DMS153 (cell line): ENCODE measurements around the gene C2orf92.
A peak's percentile ranks its signal among the peaks of the same experiment; 100 is the strongest.
"Not testable (repeated sequence)": the region's sequence is repeated elsewhere in the genome, so short reads cannot be mapped to it uniquely, and the experiment has no call there.

ENCODE experiments used
- DNase-seq: peaks from one replicate; lab custom pipeline; 2025; lab: John Stamatoyannopoulos, UW

C2orf92 gene

DNA sequence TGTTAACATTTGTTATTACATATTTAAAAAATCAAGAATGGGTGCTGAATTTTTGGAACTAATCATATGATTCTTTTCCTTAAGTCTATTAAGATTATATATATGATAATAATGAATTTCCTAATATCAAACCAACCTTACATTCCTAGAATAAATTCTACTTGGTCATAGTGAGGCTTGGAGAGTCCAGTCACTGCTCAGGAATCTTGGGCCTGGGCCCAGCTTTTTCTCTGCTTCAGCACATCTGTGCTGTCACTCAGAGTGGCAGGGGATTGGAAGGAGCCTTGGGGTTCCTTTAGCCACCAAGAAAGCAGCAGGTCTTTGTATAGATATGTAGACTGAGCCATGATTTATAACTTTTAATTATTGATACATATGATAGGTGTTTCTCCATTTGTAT lies 24.0 kb downstream of the C2orf92 start:
- no peak for DNase-seq

DNA sequence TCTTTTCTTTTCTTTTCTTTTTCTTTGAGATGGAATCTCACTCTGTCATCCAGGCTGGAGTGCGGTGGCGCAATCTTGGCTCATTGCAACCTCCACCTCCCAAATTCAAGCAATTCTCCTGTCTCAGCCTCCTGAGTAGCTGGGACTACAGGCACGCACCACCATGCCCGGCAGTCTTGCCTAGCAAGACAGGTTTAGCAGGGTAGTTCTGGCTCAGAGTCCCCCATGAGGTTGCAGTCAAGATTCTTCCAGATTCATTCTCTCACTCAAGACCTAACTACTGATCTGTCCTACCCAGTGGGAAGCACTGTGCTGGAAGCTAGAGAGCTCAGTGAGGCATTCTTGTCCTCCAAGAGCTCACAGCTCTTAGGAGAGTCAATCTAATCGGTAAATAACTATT lies 26.2 kb downstream of the C2orf92 start:
- no peak for DNase-seq

DNA sequence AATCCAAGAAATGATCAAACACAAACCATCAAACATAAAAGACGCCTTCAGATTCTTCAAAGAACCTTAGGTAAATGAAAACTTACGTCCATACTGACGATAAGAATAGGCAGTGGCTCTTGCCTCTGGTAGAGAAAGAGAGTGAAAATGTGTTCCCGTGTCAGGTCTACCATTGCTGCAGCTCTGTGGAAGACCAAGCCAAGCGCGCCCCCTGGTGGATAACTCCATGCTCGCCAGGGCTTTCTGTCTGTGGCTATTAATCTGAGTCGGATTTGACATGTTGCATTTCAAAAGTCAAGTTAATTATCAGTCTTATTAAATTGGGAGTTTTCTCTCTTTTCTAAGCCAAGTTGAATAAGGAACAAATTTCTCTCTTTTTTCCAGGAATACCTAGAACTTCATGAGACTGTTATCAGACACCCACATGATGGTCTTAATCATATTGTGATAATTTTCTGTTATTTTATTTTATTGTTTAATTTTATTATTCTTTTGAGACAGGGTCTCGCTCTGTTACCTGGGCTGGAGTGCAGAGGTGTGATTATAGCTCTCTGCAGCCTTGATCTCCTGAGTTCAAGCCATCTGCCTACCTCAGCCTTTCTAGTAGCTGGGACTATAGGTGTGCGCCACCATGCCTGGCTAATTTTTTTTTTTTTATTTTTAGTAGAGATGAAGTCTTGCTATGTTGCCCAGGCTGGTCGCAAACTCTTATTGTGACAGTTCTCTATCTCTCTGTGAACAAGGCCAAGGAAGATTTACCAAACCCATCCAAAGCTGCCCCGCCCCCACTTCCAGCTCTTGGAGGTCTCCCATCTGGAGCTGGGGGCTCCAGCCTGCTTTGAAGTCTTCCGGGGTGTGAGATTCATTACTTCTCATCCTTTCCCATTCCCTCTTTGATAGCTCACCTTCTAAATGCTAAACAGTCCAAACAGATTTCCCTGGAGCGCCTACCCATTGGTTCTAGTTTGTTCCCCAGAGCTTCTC lies 28.0 kb downstream of the C2orf92 start:
- DNase-seq: peak; percentile 54

DNA sequence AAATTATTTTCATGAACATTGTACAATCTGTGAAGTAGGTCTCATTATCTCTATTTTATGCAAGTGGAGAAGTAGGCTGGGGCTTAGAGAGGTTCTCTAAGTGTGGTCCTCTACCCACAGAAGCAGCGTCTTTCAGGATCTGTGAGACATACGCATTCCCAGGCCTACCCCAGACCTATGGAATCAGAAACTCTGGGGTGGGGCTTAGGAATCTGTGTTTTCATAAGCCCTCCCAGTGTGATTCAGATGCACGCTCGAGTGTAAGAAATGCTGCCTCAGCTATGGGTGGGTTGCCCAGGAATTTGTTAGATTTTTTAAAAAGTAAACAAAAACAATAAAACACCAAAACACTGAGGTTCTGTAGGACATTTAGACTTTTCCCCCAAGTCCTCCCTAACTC lies 29.0 kb downstream of the C2orf92 start:
- DNase-seq: no peak

DNA sequence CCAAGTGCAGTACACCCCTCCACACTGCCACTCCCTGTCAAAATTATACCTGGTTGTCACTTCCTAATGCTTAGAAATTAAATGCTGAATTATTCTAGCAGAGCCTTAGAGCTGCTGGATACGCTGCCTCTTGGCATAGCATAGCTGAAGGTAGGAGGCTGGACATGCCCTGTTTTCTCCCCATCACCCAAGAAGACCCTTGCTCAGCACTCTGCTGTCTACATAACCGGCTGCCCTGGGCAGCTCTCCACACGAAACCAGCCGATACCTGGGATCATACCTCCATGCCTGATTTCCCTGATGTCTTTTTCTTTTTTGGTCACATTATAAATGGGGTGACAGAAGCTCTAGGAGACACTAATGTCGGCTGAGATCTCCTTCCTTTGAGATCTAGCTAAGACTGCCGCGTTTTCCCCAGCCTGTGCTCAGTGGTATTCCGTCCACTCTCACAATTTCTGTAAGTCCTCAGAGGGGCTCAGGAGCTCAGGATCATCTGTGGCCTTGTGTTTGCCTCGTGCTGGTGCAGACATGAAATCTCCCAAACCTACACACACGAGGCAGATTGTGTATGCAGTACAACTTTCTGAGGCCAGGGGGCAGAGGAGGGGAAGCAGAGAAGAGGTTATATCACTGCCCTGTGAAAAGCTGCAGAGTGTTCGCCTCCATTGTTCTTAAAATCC lies 30.4 kb downstream of the C2orf92 start:
- DNase-seq: peak; percentile 53

DNA sequence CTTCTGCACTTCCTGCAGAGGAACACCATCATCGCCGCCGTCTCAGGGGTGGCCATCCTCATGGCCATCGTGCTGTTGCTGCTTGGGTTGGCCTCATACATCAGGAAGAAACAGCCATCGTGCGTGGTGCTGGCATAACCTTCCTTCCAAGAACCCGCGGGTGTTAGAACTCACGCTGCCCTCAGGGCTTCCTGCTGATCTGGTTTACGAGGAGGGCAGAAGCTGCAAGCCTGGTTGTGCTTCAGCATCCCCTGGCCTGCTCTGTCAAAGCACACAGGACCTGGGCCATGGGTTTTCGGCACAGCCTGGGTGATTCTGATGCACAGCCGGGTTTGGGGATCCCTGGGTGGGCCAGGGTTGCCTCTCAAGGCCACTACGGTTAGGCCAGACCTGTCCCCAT lies 31.7 kb downstream of the C2orf92 start:
- no peak for DNase-seq

DNA sequence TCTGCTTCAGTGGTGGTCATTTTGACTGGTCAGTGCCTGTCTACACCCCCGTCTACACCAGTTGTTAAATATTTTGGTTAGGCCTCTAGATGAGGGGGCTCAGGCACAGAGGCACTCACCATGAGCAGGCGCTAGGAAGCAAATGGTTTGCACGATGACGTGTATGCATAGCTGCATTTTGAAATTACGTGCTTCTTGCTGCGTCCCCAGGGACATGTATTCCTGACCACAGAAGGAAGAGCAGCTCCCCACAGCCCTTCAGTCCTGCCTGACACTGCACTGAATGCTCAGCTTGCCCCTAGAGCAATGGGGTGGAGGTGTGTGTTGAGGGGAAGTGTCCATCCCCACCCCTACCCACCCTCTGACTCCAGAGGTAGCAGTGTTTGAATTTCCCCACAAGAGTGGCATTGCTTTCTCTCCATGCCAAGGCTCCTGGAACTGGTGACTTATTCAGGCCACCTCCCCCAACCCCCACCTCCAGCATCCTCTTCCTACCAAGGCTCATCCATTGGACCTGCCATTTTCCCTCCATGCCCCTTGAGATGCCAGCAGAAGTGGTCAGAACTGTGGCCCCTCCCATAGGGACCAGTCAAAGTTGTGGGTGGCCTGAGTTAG lies 32.4 kb downstream of the C2orf92 start:
- no peak for DNase-seq

DNA sequence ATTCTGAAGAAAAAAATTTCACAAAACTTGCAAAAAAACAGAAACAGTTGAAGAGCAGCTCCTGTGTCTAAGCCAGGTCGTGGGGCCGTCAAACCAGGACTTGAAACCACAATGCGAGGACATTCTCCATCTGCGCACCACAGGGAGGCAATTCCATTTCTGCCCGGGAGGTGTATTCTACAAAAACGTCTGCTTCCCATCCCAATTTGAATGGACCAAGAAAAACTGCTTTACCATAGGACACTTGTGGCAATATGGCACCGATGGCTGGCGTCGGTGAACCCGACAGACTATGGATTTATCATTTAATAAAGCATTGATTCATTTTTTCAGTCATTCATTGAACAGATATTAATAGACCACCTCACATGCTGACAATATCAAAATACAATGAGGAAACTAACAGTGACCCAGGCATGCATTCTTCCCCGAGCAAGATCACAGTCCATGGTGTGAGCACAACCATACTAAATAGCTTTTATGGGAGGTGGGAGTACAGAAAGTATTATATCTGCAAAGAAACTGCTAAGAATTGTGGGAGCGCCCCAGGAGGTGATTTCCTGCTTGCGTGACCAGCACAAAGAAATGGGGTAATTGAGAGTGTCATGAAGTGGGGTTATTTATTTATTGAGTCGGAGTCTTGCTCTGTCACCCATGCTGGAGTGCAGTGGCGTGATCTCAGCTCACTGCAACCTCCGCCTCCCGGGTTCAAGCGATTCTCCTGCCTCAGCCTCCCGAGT lies 33.4 kb downstream of the C2orf92 start:
- DNase-seq: no peak

DNA sequence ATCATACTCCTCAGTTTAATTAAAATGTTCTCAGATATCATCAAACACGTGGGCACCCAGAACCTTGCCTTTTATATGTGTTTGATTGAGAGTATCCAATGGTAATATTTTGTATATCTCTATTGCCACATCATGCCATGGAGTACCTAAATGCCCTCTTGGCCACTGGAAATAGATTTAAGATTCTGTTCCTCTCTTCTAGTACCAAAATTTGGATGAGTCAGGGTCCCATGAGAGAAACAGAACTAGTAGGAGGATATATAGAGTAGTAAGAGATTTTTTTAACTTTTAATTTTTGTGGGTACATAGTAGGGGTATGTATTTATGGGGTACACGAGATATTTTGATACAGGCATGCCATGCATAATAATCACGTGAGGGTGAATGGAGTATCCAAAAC lies 34.2 kb downstream of the C2orf92 start:
- no peak for DNase-seq

DNA sequence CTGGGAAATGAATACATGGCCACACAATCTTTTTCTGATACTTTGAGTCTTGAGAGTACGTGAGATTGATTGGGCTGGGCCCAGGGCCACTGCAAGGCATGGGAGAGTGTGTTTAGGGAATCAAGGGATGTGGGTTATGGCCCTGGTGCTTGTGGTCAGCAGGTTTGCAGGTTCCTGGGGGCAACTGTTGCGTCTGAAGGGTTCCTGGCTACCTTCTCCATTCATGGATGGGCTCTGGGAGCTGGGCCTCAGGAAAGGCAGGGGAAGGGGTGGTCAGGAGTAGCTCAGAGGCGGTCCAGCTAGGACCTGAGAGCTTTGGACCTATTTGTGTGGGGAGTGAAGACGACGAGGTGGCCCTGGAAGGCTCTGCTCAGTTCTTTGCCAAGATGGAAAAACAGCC lies 35.5 kb downstream of the C2orf92 start:
- DNase-seq: no peak

DNA sequence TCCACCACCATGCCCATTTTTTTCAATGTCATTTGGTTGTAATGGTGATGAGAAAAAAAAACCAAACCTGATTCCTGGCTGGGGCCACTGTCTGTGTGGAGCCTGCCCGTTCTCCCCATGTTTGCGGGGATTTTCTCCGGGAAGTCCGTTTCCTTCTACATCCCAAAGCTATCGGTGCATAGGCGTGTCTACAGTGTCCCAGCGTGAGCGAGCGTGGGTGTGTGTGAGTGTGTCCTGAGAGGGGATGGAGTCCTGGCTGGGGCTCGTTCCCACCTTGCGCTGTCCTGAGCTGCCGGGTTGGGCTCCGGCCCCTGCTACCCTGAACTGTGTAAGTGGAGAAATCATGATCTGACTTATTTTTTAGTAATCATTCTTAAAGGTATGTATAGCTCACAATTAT lies 36.6 kb downstream of the C2orf92 start:
- DNase-seq: no peak

DNA sequence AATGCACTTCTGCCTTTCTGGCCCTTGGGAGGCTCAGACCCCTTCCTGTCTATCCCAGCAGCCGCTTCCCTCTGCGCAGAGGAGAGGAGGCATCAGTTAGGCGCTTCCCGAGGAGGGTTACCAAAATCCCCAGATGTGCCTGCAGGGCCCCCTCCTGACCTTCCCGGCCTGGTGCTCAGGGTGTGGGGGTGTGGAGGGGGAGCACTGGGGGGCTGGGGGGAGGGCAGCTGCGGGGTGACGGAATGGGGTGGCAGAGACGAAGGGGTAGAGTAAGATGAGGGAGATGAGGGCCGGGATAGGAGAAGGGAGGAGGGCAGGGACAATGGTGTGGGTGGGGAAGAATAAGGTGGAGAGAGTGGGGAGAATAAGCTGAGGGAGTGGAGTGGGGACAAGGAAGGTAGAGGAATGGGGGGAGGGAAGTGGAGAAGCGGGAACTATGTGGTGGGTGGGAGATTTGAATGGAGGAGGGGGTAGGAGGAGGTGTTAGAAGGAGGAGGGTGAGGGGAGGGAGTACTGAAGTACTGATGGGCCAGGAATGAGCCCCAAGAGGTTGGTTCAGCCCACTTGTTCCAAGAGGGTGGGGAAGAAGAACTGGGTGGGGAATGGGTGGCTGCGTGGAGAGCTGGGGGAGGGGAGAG lies 37.3 kb downstream of the C2orf92 start:
- no peak for DNase-seq

DNA sequence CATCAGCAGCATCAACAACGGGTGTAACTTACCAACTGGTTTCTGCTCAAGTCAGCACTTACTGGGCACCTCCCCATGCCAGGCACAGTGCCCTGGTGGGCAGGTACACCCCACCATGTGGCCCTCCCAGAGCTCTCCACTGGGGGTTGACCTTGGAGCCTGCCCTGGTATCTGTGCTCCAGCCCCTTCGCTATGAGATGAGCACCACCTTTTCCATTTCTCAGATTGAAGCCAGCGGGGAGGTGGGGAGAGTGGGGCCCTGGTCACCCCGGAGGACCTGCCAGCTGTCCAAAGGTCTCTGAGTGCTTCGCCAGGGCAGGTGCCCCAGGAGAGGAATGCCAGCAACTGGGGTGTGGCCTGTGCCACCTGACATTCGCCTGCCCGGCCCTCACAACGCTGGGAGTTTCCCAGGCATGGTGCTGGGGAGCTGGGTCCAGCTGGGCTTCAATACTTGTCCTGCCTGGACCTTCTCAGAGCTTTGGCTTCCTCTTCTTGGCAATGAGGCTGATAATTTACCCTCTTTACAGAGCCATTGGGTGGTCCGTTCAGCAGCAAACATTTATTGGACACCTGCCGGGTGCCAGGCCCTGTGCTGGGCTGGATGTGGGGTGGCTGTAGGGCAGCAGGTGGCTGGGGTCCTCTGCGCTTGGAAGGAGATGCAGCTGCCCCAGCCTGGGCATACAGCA lies 38.0 kb downstream of the C2orf92 start:
- DNase-seq: no peak

DNA sequence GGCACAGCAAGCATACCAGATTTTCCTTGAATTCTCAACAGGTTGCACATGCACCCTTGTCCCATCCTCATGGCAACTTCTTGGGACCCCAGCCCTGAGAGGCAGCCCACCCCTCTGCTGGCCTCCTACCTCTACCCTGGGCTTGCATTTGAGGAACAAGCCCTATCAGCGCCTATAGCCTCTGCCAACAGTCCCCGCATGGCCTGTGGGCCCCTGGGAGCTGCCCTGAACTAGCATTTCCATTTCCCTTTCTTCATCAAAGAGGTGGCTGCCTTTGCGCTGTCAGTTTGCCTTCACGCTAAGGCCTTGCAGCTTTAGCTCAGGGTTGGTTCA lies 38.5 kb downstream of the C2orf92 start:
- DNase-seq: no peak

DNA sequence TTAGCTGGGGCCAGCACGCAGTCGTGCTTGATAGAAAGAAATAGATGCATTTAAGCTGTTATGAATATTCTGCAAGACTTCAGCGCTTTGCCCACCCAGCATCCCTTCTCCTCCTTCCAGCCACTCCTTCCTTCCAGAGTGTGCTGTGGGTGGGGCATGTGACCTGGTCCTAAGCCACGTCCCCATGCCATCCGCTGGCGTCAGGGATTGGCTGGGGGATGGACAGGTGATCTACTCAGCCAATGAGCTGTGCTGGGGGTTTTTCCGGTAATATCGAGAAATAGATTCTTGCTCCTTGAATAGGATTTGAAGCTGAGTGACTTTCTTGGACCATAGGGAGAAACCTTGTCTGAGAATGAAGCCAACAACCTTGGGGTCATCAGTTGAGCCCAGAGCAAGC lies 39.1 kb downstream of the C2orf92 start:
- DNase-seq: no peak

DNA sequence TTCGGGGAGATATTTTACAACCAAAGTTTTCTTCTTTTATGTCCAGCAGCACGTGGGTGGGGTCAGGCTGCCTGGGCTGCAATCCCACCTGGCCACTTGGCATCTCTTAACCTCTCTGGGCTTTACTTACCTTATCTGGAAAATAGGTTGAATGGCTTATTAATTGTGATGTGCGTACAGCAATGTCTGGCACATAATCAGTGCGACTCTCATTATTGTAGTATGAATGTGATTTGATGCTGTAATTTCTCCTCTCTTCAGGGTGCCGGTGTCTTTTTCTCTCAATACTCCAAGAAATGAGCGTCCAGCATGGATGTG lies 41.8 kb downstream of the C2orf92 start:
- no peak for DNase-seq

DNA sequence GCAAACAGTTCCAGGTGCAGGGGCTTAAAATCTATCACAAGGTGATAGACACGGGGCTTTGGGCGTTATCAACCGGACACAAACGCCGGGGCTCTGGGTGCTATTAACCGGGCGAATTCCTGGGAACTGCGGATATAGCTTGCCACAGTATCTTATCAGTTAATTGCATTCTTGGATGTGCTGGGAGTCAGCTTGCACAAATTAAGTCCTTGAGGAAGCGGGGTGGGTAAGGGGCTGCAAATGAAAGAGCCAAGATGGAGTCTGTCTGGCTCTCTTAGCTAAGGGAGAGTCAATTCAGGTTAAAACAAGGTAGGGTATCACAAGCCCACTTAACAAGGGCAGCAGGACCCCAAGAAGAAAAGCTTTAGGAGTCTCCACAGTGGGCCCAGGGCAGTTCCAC lies 42.7 kb downstream of the C2orf92 start:
- not testable (repeated sequence) for DNase-seq

DNA sequence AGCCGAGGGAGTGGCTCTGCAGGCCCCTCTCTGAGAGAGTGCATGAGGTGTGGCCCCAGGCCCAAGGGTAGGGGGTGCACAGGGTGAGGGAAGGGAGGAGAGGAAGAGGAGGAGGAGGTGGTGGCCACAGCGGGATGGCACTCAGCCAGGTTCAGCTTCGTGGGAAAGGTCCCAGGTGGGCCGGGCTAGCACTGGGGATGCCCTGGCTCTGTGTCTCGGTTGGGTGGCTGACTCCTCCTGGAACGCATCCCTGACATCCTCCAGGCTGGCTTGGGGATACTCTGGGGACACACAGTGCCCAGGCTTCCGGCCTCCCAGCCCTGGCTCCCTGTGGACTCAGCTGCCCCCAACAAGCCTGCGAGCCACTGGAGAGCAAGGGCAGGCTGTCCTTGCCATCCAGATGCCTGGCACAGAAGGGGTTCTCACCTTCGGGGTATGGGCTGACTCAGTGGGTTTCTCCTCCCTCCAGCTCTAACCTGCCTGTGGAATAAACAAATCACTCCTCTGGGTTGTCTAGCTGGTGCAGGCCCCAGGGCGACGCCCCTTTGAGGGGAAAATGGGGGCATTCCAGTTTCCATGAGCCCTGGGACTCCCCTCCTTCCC lies 43.3 kb downstream of the C2orf92 start:
- no peak for DNase-seq

DNA sequence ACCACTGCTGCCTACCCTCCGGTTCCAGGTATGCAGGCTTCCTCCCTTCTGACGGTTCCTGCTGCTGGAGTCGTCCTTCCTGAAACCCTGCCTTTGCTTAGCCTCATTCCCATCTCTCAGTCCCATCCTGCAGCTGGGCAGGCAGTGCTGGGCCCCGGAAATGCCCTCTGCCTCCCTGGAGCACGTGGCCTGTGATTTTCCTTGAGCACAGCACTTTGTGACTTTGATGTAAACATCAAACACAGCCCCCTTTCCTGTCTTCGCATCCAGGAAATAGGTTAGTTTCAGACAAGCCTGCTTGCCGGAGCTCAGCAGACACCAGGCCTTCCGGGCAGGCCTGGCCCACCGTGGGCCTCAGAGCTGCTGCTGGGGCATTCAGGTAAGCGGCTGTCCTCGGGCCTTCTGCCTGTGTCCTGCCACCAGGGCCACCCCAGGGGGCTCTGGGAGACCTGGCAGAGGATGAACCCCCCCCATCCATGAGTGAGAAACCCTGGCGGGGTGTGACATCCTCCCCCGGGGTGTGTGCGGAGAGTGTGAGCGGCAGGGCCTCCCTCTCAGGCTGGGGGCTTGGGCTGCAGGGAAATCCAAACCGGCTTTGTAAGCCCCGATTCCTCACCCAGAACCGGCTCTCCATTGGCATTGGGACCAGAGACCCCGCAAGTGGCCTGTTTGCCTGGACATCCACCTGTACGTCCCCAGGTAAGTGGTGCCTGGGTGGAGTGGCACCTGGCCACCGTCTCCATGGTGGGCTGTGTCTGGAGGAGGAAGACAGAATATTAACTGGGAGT lies 44.0 kb downstream of the C2orf92 start, which contains the start of gene ZAP70:
Gene ZAP70, plus strand, starts transcription at position 281 of the 788 bp plus-strand sequence. CDS start 10,461 bp downstream, outside the sequence.
- no peak for DNase-seq
